GM18909 (cell line): Measurements from ENCODE around the gene TSPAN4.

Experiments used
- ATAC-seq: cut with Tn5 transposase; IDR thresholded peaks from one replicate; pipeline ENCODE4 v1.9.1; 2021; ENCODE audit warnings: mild to moderate bottlenecking; ENCODE audit not compliant: unreplicated experiment, poor library complexity

Gene TSPAN4

GRCh38 chr11:842370-843002 lies at the start of gene TSPAN4, which contains the start of gene POLR2L:
Gene TSPAN4, plus strand, starts transcription at chr11:842852. Its CDS starts 7,453 bp downstream, at chr11:850305.
Gene POLR2L, minus strand, starts transcription at chr11:842529. Its CDS starts 21 bp downstream, at chr11:842508.
- ATAC-seq, result peak; percentile 57

- ATAC-seq, result no peak
Observed at GRCh38 chr11:792873-793272, 49.8 kb upstream of the TSPAN4 start.

- no peak for ATAC-seq
Observed at GRCh38 chr11:793556-793955, 49.1 kb upstream of the TSPAN4 start.

- no peak for ATAC-seq
Observed at GRCh38 chr11:794013-794765, 48.5 kb upstream of the TSPAN4 start.

- ATAC-seq, result no peak
Observed at GRCh38 chr11:794766-795633, 47.7 kb upstream of the TSPAN4 start.

GRCh38 chr11:795634-796564 lies 46.8 kb upstream of the TSPAN4 start:
- no peak for ATAC-seq

GRCh38 chr11:796565-797295 lies 45.9 kb upstream of the TSPAN4 start:
- no peak for ATAC-seq

- peak; percentile 38 for ATAC-seq
Observed at GRCh38 chr11:797296-798092, 45.2 kb upstream of the TSPAN4 start.

- peak; percentile 60 for ATAC-seq
Observed at GRCh38 chr11:798093-798713, 44.4 kb upstream of the TSPAN4 start, which contains the start of gene SLC25A22. Gene SLC25A22, minus strand, starts transcription at chr11:798281. Its CDS starts 3,275 bp downstream, at chr11:795006.

- ATAC-seq, result no peak
Observed at GRCh38 chr11:799641-800316, 42.9 kb upstream of the TSPAN4 start.

- ATAC-seq, result no peak
Observed at GRCh38 chr11:800473-800872, 42.2 kb upstream of the TSPAN4 start.

GRCh38 chr11:801097-801780 lies 41.4 kb upstream of the TSPAN4 start:
- no peak for ATAC-seq

GRCh38 chr11:802018-802617 lies 40.5 kb upstream of the TSPAN4 start:
- ATAC-seq, result no peak

- ATAC-seq, result no peak
Observed at GRCh38 chr11:802693-803466, 39.8 kb upstream of the TSPAN4 start.

- ATAC-seq, result no peak
Observed at GRCh38 chr11:803467-803742, 39.2 kb upstream of the TSPAN4 start.
